ENCODE measurements around the gene ABCB9. TPM values are rescaled to one million over a fixed set of nuclear protein-coding genes. Genes with fewer than 3 reads are reported as not detected.

ABCB9 gene
- total and polyA plus RNA-seq, 2 experiments from 2014 or later, result 1.2 to 7.0 TPM

DNA sequence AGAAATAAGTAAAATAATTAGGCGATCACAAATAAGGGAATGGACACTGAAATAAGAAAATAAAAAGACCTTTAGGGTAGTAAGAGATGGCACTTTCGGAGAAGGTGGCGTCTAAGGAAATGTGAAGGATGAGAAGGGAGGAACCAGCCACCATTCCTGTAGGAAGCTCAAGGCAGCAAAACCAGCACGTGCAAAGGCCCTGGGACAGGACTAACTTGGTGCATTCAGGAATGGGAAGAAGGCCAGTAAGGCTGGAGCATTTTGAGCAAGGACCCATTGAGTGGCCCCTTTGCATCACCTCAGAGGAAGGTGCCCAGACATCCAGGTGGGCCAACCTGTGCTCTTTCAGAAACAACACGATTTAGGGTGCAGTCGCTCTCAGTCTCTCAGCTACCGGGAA, 69.6 kb downstream of the ABCB9 start:
- TF ChIP-seq NANOG (IDR thresholded peaks at IDR 0.05; ENCODE audit: borderline replicate concordance) (no peak), JUNB (IDR thresholded peaks at IDR 0.05; ENCODE audit: unreplicated experiment) (no peak), EZH2phosphoT487 (IDR thresholded peaks at IDR 0.05; ENCODE audit: unreplicated experiment) (no peak), CREB1 (CRISPR knock-in tag; IDR thresholded peaks at IDR 0.05; ENCODE audit: low read depth) (no peak), EZH2 (IDR thresholded peaks at IDR 0.05; ENCODE audit: low read depth, unreplicated experiment) (no peak)
- TF ChIP-seq, protein P1, sequence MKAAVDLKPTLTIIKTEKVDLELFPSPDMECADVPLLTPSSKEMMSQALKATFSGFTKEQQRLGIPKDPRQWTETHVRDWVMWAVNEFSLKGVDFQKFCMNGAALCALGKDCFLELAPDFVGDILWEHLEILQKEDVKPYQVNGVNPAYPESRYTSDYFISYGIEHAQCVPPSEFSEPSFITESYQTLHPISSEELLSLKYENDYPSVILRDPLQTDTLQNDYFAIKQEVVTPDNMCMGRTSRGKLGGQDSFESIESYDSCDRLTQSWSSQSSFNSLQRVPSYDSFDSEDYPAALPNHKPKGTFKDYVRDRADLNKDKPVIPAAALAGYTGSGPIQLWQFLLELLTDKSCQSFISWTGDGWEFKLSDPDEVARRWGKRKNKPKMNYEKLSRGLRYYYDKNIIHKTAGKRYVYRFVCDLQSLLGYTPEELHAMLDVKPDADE (IDR thresholded peaks at IDR 0.05), result no peak
- TF ChIP-seq, protein P2, sequence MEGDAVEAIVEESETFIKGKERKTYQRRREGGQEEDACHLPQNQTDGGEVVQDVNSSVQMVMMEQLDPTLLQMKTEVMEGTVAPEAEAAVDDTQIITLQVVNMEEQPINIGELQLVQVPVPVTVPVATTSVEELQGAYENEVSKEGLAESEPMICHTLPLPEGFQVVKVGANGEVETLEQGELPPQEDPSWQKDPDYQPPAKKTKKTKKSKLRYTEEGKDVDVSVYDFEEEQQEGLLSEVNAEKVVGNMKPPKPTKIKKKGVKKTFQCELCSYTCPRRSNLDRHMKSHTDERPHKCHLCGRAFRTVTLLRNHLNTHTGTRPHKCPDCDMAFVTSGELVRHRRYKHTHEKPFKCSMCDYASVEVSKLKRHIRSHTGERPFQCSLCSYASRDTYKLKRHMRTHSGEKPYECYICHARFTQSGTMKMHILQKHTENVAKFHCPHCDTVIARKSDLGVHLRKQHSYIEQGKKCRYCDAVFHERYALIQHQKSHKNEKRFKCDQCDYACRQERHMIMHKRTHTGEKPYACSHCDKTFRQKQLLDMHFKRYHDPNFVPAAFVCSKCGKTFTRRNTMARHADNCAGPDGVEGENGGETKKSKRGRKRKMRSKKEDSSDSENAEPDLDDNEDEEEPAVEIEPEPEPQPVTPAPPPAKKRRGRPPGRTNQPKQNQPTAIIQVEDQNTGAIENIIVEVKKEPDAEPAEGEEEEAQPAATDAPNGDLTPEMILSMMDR (conservative IDR thresholded peaks at IDR 0.05; ENCODE audit: low read depth in 2 of 2), result no peak
- TF ChIP-seq, protein P3, sequence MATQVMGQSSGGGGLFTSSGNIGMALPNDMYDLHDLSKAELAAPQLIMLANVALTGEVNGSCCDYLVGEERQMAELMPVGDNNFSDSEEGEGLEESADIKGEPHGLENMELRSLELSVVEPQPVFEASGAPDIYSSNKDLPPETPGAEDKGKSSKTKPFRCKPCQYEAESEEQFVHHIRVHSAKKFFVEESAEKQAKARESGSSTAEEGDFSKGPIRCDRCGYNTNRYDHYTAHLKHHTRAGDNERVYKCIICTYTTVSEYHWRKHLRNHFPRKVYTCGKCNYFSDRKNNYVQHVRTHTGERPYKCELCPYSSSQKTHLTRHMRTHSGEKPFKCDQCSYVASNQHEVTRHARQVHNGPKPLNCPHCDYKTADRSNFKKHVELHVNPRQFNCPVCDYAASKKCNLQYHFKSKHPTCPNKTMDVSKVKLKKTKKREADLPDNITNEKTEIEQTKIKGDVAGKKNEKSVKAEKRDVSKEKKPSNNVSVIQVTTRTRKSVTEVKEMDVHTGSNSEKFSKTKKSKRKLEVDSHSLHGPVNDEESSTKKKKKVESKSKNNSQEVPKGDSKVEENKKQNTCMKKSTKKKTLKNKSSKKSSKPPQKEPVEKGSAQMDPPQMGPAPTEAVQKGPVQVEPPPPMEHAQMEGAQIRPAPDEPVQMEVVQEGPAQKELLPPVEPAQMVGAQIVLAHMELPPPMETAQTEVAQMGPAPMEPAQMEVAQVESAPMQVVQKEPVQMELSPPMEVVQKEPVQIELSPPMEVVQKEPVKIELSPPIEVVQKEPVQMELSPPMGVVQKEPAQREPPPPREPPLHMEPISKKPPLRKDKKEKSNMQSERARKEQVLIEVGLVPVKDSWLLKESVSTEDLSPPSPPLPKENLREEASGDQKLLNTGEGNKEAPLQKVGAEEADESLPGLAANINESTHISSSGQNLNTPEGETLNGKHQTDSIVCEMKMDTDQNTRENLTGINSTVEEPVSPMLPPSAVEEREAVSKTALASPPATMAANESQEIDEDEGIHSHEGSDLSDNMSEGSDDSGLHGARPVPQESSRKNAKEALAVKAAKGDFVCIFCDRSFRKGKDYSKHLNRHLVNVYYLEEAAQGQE (IDR thresholded peaks at IDR 0.05; ENCODE audit: unreplicated experiment), result no peak

More for the DNA sequence above, 69.6 kb downstream of the ABCB9 start:
- no peaks in the 10 kb centered on the region for H3K36me3 Mint-ChIP-seq (ENCODE audit: low read depth)
- H3K27ac Mint-ChIP-seq, result no peak overlapping the region
- DNase-seq (ENCODE audit: low spot score) (no peak), ATAC-seq (no peak)
- Histone ChIP-seq H3K4me3 (no peak overlapping the region), H3K79me2 (replicated peaks; ENCODE audit: insufficient read depth) (peaks cover 31% of the 10 kb centered on the region), H4K20me1 (replicated peaks; ENCODE audit: insufficient read depth) (peaks cover 4% of the 10 kb centered on the region), H3K27ac (ENCODE audit: low read depth) (no peak overlapping the region), H3K4me2 (no peak overlapping the region), H3K27me3 (ENCODE audit: insufficient read depth) (peaks cover 46% of the 10 kb centered on the region), H2AFZ (no peak overlapping the region), H3K9me2 (ENCODE audit: insufficient read depth) (no peaks in the 10 kb centered on the region), H3K4me1 (ENCODE audit: insufficient read depth) (peaks cover 23% of the 10 kb centered on the region), H3F3A (replicated peaks; ENCODE audit: low read depth) (peaks cover 15% of the 10 kb centered on the region), H3K36me3 (ENCODE audit: insufficient read depth) (no peaks in the 10 kb centered on the region)
- peaks cover 28% of the 10 kb centered on the region for H3K4me1 Mint-ChIP-seq
- H3K4me3 Mint-ChIP-seq, result peak overlapping the region; percentile 81
- peaks cover 9% of the 10 kb centered on the region; the same call in 2 of the 3 replicates for H3K9me3 Mint-ChIP-seq
- peaks cover 36% of the 10 kb centered on the region for H3K27me3 Mint-ChIP-seq (ENCODE audit: insufficient read depth, low read depth, poor library complexity)
